Measurements from ENCODE around the gene THEMIS2.

DNA sequence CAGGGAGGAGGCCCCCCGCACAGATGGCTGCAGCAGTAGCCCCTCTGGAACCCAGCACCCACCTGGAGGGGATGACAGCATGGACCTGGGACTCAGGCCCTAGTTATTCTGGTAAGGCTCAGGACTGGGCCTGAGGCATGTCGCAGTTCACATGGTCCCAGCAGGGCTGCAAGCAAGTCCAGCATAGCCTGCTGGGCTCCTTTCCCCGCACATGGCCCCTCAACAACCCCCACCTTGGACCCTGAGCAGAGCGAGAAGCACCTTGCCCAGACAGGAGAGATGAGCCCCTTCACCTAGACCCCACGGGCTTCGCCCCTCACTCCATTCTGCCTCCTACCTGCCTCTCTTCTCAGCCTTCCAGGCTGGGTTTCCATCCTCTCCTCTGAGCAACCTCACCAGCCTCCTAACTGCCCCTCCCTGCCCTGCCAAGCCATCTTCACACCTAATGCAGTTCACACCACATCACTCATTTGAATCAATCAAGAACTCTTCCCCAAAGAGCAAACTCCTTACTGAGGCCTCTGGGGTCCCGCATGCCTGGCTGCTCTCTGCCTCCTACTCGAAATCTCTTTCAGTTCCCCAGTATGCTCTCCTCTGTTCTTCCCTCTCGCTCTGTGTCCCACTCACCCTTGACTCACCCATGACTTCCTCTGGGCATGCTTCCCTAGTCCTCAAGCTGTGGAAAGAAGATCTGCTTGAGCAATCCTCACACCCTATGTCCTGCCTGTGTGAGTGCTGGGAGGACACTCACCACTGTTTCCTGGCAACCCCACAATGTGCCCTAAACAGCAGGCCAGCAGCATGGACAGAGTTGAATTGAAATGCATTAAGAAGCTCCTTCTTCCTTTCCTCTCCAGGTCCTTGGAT lies 9.4 kb upstream of the THEMIS2 start:
- TF ChIP-seq, protein P1, sequence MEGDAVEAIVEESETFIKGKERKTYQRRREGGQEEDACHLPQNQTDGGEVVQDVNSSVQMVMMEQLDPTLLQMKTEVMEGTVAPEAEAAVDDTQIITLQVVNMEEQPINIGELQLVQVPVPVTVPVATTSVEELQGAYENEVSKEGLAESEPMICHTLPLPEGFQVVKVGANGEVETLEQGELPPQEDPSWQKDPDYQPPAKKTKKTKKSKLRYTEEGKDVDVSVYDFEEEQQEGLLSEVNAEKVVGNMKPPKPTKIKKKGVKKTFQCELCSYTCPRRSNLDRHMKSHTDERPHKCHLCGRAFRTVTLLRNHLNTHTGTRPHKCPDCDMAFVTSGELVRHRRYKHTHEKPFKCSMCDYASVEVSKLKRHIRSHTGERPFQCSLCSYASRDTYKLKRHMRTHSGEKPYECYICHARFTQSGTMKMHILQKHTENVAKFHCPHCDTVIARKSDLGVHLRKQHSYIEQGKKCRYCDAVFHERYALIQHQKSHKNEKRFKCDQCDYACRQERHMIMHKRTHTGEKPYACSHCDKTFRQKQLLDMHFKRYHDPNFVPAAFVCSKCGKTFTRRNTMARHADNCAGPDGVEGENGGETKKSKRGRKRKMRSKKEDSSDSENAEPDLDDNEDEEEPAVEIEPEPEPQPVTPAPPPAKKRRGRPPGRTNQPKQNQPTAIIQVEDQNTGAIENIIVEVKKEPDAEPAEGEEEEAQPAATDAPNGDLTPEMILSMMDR (conservative IDR thresholded peaks at IDR 0.05; ENCODE audit: low read depth, low read length) = no peak
- TF ChIP-seq EZH2 (IDR thresholded peaks at IDR 0.05; ENCODE audit: borderline replicate concordance, low read depth, low read length, poor library complexity, severe bottlenecking) = no peak
